PC-9 (cell line): ENCODE data around the gene EGLN2. TPM values are rescaled to one million over a fixed set of nuclear protein-coding genes. Genes with fewer than 3 reads are reported as not detected.
"Not testable (repeated sequence)": the region's sequence is repeated elsewhere in the genome, so short reads cannot be mapped to it uniquely, and the experiment has no call there.

Experiments
- BruUV-seq: library from RNA; stranded (reverse); fragments of 400-500 nt; replicated peaks from 2 replicates; lab custom pipeline; 2021; lab: Mats Ljungman, UMichigan
- CTCF ChIA-PET: fragments of 300-600 bp; sonication (Branson Sonifier 250); formaldehyde crosslinking; loops from one replicate; lab custom pipeline; 2022; ENCODE audit warnings: antibody characterized with exemption; lab: Charles Lee
- POLR2A ChIA-PET: fragments of 300-600 bp; sonication (Branson Sonifier 250); formaldehyde crosslinking; loops from one replicate; lab custom pipeline; 2022; ENCODE audit warnings: antibody characterized with exemption; ENCODE audit not compliant: unreplicated experiment; lab: Charles Lee
- DNase-seq, 2 experiments: peaks; one replicate each; pipeline versions ENCODE4 v3.0.0 to v3.0.0-alpha.2; 2015 to 2022; ENCODE audit warnings: mixed read lengths in 1 of 2
- H2AFZ ChIP-seq: fragments of 200-600 bp; sonication (generic); 2 replicates; pipeline ENCODE4 v1.8.1; 2017; ENCODE audit warnings: antibody characterized with exemption
- H3F3A ChIP-seq: fragments of 200-600 bp; sonication (generic); 2 replicates; pipeline ENCODE4 v1.8.1; 2017; ENCODE audit warnings: antibody characterized with exemption, mild to moderate bottlenecking, low read depth; ENCODE audit not compliant: insufficient read depth
- H3K27ac ChIP-seq: fragments of 200-600 bp; sonication (generic); 2 replicates; pipeline ENCODE4 v1.6.1; 2016; ENCODE audit warnings: mixed run types
- H3K27me3 ChIP-seq: fragments of 200-600 bp; sonication (generic); 2 replicates; pipeline ENCODE4 v1.6.1; 2016; ENCODE audit warnings: low read depth, mixed run types; ENCODE audit not compliant: insufficient read depth
- H3K36me3 ChIP-seq: fragments of 200-600 bp; sonication (generic); 2 replicates; pipeline ENCODE4 v1.6.1; 2016; ENCODE audit warnings: low read depth, mixed run types
- H3K4me1 ChIP-seq: fragments of 200-600 bp; sonication (generic); replicated peaks from 2 replicates; pipeline ENCODE4 v1.6.1; 2016; ENCODE audit warnings: mixed run types; ENCODE audit not compliant: insufficient read depth
- H3K4me2 ChIP-seq: fragments of 200-600 bp; sonication (generic); 2 replicates; pipeline ENCODE4 v1.6.1; 2017; ENCODE audit warnings: mixed run types
- H3K4me3 ChIP-seq: fragments of 200-600 bp; sonication (generic); 2 replicates; pipeline ENCODE4 v1.6.1; 2016; ENCODE audit warnings: mixed run types
- H3K79me2 ChIP-seq: fragments of 200-600 bp; sonication (generic); 2 replicates; pipeline ENCODE4 v1.6.1; 2017; ENCODE audit warnings: low read depth, mixed run types
- H3K9me2 ChIP-seq: fragments of 200-600 bp; sonication (generic); 2 replicates; pipeline ENCODE4 v1.8.1; 2017; ENCODE audit warnings: mild to moderate bottlenecking; ENCODE audit not compliant: insufficient read depth
- H3K9me3 ChIP-seq: fragments of 200-600 bp; sonication (generic); 2 replicates; pipeline ENCODE4 v1.8.1; 2016; ENCODE audit warnings: low read depth; ENCODE audit not compliant: insufficient read depth
- H4K20me1 ChIP-seq: fragments of 200-600 bp; sonication (generic); 2 replicates; pipeline ENCODE4 v1.8.1; 2017; ENCODE audit not compliant: insufficient read depth
- EZH2 ChIP-seq: fragments of 200-600 bp; sonication (generic); IDR thresholded peaks from 2 replicates; pipeline ENCODE4 v1.8.0; 2017; ENCODE audit warnings: antibody characterized with exemption, low read depth
- intact Hi-C: fragments of 100-400 bp; cut with micrococcal nuclease; formaldehyde crosslinking; loops from one replicate; pipeline ENCODE4 v1.10.0; 2022; ENCODE audit not compliant: unreplicated experiment
- total RNA-seq: library from RNA; stranded (reverse); gene quantifications from 2 replicates; pipeline ENCODE4 v1.2.3, GENCODE V29; 2021
- TF ChIP-seq, protein P1 (sequence below): fragments of 200-600 bp; sonication (generic); conservative IDR thresholded peaks from 2 replicates; pipeline ENCODE4 v1.6.1; 2017; ENCODE audit warnings: mixed run types, antibody characterized with exemption, mild to moderate bottlenecking, moderate library complexity

Gene EGLN2
- total RNA-seq, 1 experiment from 2014 or later = 78.4 TPM

DNA sequence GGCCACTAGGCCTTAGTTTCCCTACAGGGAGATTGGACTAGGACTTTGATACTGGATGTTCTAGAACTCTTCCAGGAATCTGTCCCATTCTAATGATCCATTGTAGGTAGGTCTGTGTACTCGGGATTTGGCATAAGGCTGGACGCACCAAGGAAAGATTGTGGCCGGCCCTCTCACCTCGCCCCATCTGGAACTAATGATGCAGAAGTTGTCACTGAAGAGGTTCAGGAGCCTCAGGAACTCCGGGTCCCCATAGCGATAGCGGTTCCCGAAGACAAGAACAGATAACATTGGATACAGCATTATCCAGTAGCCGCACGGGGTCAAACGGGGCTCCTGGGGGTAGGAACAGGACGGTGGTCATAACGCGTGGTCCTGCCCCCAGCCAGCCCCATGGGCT lies 11.2 kb downstream of the EGLN2 start:
- Histone ChIP-seq H3K4me2 (no peak overlapping the region), H3K9me3 (no peaks in the 10 kb centered on the region), H3K4me1 (no peaks in the 10 kb centered on the region), H3F3A (no peaks in the 10 kb centered on the region), H3K27ac (no peak overlapping the region), H3K36me3 (peaks cover 1% of the 10 kb centered on the region; the same call in 1 of the 2 replicates), H3K27me3 (no peaks in the 10 kb centered on the region), H3K9me2 (no peaks in the 10 kb centered on the region), H3K79me2 (no peaks in the 10 kb centered on the region), H3K4me3 (no peak overlapping the region), H4K20me1 (peaks cover 5% of the 10 kb centered on the region), H2AFZ (no peak overlapping the region)
- no peak for DNase-seq
- BruUV-seq = no TSS peak
- intact Hi-C loops = loop anchor here (5.0 kb wide), 1 partner anchor 58 kb away; the partner anchor contains the start of genes ACTMAP and SNRPA
- ChIA-PET CTCF (no interaction called here), POLR2A (no interaction called here)
- no peak for TF ChIP-seq EZH2
- TF ChIP-seq, protein P1, sequence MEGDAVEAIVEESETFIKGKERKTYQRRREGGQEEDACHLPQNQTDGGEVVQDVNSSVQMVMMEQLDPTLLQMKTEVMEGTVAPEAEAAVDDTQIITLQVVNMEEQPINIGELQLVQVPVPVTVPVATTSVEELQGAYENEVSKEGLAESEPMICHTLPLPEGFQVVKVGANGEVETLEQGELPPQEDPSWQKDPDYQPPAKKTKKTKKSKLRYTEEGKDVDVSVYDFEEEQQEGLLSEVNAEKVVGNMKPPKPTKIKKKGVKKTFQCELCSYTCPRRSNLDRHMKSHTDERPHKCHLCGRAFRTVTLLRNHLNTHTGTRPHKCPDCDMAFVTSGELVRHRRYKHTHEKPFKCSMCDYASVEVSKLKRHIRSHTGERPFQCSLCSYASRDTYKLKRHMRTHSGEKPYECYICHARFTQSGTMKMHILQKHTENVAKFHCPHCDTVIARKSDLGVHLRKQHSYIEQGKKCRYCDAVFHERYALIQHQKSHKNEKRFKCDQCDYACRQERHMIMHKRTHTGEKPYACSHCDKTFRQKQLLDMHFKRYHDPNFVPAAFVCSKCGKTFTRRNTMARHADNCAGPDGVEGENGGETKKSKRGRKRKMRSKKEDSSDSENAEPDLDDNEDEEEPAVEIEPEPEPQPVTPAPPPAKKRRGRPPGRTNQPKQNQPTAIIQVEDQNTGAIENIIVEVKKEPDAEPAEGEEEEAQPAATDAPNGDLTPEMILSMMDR = no peak

DNA sequence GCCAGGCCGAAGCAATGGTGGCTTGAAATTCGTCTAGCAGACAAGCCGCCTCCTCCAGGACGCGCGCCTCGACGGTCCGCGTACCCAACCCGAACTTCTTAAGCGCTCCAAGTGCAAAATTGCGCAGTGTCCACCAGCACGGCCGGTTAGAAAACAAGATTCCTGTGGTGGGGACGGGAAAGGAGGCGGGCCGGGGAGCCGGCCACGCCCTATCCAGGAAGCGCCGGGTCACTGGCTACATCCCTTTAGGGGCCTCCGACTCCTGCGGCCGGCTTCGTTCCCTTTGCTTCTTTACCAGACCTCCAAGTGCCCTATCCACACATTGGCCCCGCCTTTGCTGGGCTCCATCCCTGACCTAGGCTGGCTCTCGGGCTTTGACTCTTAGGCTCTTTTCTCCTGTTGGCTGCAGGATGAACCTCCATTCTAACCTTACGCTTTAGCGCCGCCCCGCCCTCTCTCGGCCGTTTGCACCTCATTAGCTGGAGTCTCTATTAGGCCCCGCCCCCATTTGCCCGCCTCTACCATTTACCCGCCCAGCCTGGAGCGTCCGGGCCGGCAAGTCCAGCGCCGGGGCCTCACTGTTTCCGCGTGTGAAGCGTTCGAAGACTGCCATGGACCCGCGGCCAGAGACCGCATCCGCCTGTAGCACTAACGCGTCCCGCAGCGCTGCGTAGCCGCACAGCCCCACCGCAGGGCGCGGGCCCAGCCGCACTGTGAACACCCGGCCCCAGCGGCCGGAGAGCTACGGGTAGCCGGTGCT lies 11.8 kb downstream of the EGLN2 start:
- peak in 1 of 2 experiments; percentile 87 for DNase-seq
- H3K9me3 ChIP-seq, H3K79me2 ChIP-seq, H3K36me3 ChIP-seq, H2AFZ ChIP-seq, H3K27ac ChIP-seq, H3F3A ChIP-seq, CTCF ChIA-PET, H3K9me2 ChIP-seq, BruUV-seq, H3K4me3 ChIP-seq, H3K4me2 ChIP-seq, H3K27me3 ChIP-seq, H4K20me1 ChIP-seq, H3K4me1 ChIP-seq: not testable (repeated sequence)
- POLR2A ChIA-PET = interaction anchor here (0.7 kb wide), 3 partner anchors 490 to 516 kb away, joined by 3 to 5 read pairs (median 4); no protein-coding TSS in a partner anchor
- intact Hi-C loops = loop anchor here (5.0 kb wide), 1 partner anchor 59 kb away; the partner anchor contains the start of genes ACTMAP and SNRPA

DNA sequence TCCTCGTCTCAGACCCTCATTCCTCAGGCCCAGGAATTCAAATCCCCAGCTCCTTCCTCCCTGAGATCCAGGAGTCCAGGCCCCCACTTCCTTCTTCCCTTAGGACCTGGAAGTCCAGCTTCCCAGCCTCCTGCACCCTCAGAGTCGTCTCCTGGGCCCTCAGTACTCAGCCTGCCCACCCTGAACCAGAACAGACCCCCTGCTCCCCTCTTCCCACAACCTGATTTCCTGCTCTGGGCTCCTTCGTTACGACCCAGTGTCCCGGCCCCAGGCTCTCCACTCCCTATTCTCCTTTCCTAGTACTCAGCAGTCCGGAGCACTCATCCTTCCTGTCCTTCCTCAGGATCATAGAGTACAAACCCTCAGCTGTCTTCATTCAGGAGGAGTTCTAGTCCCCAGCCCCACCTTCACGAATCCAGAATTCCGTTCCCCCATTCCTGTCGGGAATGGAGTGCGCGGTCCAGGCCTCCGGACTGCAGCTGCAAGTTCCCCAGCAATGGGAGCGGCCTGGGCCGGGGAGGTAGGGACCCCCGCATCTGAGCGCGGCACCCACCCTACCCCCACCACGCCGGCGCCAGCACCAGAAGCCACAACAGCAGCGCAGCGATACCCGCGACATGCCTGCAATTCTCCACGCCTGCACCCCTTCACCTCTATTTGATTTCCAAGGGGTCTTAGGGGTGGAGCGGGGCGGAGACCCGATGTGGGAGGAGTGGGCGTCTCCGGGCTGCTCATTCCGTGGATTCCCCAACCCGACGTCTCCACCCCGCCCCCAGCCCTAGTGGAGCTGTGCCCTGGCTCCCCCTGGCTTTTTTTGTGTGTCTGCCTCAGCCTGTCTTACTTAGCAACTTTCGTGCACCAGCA lies 12.7 kb downstream of the EGLN2 start:
- Histone ChIP-seq H3K27me3 (no peaks in the 10 kb centered on the region), H3F3A (no peaks in the 10 kb centered on the region; the same call in 1 of the 2 replicates), H3K4me2 (no peak overlapping the region), H2AFZ (no peak overlapping the region), H3K9me3 (no peaks in the 10 kb centered on the region), H4K20me1 (peaks cover 5% of the 10 kb centered on the region), H3K27ac (no peak overlapping the region), H3K79me2 (no peaks in the 10 kb centered on the region), H3K4me3 (no peak overlapping the region), H3K4me1 (no peaks in the 10 kb centered on the region), H3K36me3 (no peaks in the 10 kb centered on the region), H3K9me2 (no peaks in the 10 kb centered on the region)
- POLR2A ChIA-PET = interaction anchor here (0.7 kb wide), 3 partner anchors 489 to 515 kb away, joined by 3 to 5 read pairs (median 4); no protein-coding TSS in a partner anchor
- TSS peak; percentile 4 for BruUV-seq
- DNase-seq = no peak
- TF ChIP-seq EZH2 = no peak
- intact Hi-C loops = loop anchor here (5.0 kb wide), 1 partner anchor 59 kb away; the partner anchor contains the start of genes ACTMAP and SNRPA
- CTCF ChIA-PET = no interaction called here

DNA sequence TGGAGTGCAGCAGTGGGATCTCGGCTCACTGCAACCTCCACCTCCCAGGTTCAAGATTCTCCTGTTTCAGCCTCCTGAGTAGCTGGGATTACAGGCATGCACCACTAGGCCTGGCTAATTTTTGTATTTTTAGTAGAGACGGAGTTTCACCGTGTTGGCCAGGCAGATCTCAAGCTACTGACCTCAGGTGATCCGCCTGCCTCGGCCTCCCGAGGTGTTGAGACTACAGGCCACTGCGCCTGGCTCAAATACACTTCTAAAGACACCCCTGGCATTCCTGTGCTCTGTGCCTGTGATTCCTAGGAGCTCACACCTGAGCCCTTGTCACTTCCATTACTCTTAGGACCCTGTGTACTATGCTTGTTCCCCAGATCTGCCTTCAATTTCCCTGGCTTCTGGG lies 13.6 kb downstream of the EGLN2 start:
- CTCF ChIA-PET, DNase-seq, H3K27ac ChIP-seq: not testable (repeated sequence)

More for the DNA sequence above, 13.6 kb downstream of the EGLN2 start:
- H3K79me2 ChIP-seq, H3K27me3 ChIP-seq, H3K4me2 ChIP-seq, H3K36me3 ChIP-seq, H3K4me3 ChIP-seq, H3K9me3 ChIP-seq, H3F3A ChIP-seq, H3K4me1 ChIP-seq, H4K20me1 ChIP-seq, BruUV-seq, POLR2A ChIA-PET, H3K9me2 ChIP-seq, H2AFZ ChIP-seq: not testable (repeated sequence)
- intact Hi-C loops = loop anchor here (5.0 kb wide), 1 partner anchor 60 kb away; the partner anchor contains the start of genes ACTMAP and SNRPA
